HG03175 (cell line): ENCODE results near the gene SEC22A.

Source experiments
- ATAC-seq: cut with Tn5 transposase; IDR thresholded peaks from one replicate; pipeline ENCODE4 v1.9.1; 2021; ENCODE audit warnings: mild to moderate bottlenecking, moderate library complexity; ENCODE audit not compliant: unreplicated experiment

Gene SEC22A

DNA sequence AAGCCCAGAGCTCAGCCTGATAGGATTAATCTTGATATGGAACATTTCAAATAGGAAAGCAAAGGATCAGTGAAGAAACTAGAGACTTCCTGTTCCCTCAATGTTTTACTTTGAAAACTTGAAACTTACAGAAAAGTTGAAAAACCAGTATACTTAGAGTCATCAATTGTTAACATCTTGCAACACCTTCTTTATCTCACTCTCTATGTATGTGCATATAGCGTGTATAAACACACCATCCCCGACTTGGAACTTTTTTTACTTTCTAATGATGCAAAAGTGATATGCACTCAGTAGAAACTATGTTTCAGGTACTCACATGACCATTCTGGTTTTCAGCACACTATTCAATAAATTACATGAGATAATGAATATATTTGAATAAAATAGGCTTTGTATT lies 60.5 kb downstream of the SEC22A start:
- ATAC-seq: no peak

DNA sequence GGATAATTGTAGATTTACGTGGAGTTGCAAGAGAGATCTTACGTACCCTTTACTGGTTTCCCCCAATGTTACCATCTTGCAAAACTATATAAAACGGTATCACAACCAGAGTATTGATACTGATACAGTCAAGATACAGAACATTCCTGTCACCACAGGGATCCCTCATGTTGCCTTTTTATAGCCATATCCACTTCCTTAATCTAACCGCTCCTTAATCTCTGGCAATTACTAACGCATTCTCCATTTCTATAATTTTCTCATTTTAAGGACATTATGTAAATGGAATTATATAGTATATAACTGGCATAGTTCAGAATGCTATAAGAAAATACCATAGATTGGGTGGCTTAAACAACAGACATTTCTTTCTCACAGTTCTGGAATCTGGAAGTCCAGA lies 61.1 kb downstream of the SEC22A start:
- ATAC-seq: no peak

DNA sequence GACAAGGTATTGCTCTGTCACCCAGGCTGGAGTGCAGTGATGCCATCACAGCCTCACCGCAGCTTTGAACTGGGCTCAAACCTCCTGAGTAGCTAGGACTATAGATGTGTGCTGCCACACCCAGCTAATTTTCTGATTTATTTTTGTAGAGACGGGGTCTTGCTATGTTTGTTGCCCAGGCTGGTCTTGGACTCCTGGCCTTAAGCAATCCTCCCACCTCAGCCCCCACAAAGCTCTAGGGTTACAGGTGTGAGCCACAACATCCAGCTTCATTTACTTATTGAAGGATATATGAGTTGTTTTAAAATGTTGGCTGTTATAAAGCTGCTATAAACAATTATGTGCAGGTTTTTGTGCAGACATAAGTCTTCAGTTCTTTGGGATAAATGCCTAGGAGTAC lies 62.2 kb downstream of the SEC22A start:
- ATAC-seq: no peak

- no peak for ATAC-seq
Observed at GRCh38 chr3:123267821-123268220, 66.1 kb downstream of the SEC22A start.

DNA sequence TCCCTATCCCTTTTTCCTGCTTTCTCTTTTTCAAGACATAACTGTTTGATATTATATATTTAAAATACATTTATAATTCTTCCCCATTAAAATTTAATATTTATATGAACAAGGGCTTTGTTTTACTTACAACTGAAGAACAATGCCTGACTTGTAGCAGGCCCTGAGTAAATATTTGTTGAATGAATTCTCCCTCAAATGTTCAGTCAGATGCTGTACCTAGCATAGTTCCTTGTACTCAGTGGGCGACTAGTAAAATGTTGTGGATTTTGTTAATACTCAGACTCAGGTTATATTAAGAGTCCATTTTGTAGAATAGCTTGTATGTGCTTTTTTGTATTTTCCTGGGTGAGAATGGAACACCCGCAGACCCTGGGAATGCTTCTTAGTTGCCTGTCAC lies 69.1 kb downstream of the SEC22A start:
- ATAC-seq: no peak

DNA sequence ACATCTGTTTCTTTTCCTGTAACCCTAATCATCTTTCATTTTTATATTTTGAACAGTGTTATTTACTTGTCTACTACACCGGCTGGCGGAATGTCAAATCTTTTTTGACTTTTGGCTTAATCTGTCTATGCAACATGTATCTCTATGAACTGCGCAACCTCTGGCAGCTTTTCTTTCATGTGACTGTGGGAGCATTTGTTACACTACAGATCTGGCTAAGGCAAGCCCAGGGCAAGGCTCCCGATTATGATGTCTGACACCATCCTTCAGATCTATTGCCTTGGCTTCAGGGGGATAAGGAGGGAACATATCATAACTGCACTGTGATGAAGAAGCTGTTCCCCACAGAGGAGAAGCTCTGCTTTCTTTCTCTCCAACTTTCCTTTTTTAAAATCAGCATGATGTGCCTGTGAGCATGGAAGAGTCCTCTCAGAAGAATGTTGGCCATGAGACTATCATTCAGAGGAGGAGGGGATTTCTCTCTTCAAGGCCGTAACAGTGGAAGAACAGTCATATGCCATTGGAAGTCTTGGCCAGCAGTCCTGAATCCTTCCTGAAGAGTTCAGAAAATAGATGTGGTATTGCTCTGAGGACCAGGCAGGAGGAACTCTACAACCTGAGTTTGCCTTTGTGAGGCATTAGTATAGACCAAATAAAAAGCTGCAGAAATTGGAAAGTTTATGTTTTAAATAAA lies 69.9 kb downstream of the SEC22A start:
- no peak for ATAC-seq

DNA sequence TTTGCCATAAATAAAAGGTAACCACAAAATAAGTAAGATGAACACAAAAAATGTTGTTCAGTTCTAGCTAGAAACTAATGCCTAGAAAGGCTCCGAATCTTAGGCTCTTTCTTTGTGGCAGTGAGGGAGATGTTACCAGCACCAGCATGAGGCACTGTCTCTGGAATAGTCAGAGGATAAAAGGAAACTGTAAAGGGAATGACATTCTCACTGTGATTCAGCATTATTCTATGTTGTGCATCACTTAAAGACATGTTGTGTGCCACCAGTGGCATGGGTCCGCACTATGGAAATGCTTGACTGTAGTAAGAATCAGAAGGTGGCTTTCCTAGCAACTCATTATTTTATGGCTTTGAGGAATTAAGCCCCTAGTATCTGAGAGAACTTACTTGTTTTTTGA lies 70.8 kb downstream of the SEC22A start:
- ATAC-seq: no peak

- ATAC-seq: no peak
Observed at GRCh38 chr3:123275691-123276090, 73.9 kb downstream of the SEC22A start.

DNA sequence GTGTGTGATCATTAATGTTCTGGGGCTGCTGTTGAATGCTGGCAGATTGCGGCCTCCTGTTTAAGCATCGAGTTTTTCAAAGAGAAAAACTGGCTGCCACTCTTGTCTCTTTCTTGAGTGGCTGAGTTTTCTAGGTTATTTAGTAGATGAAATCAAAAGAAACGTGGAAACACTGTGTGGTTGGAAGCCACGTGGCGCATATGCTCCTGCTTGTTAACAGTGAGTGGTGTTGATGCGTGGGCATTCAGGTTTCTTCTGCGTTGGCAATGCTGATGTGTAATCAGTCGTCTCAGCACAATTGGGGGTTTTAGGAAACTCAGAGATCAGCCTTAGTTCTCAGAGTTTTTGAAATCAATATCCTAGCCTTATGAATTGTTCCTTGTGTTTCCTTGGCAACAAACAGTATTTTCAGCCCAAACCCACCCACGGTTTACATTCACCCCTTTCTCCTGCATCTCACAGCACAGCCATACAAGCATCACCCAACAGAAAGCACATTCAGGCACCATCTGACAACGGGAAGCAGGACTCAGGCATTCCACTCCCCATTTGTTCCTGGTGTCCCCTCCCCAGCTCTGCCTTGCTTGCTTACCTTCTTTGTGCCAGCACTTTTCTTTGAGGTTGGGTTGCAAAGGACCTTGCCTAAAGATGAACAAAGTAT lies 74.7 kb downstream of the SEC22A start:
- no peak for ATAC-seq

DNA sequence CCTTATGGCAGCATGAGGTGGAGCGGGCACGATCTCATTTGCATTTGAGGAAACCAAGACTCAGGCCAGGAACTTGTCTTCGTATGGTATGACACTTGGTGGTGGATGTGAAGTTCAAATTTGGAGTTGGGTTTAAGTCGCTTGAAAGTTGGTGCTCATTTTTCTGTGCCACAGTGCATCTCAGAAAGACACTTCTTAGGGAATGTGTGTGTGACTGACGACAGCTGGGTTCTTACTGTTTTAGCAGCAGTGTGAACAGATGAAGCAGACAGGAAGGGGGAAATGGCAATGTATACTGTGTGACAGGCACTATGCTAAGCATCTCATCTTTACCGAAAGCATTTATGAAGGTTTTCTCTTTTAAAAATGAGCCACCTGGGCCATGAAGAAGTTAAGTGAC lies 75.4 kb downstream of the SEC22A start:
- ATAC-seq: no peak

DNA sequence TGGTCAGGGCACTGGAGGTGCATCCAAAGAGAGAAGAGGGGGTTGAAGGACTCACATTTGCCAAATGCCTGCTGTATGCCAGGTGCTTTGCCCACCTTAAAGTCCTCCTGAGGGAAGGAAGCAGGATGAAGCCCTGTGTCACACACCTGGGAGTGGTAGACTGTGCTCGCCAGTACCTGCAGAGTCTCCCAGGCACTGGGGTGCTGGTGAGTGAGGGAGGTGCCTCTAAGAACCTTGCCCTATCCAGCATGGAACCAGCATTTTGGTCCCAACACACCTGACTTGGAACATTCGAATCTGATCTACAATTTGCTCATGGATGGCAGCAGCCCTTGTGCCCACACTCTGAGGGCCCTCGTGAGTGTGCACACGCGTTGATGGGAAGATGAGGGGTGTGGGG lies 76.7 kb downstream of the SEC22A start:
- no peak for ATAC-seq

DNA sequence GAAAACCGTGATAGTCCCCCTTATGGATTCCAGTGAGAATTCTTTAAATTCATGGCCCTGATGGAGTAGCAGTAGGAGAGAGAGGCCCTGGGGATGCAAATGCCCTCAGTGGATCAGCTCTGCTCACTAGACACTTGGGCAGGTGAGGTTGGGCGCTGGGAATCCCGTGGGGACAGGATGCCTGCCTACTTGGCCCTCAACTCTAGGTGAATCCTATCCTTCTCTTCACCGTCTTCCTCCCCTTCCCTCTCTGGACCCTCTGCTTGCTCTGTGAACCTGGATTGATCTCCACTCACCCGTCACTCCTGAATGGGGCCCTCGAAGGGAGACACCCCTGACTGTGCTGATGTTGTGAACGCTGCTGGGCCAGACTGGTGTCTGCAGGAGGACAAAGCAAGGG lies 77.4 kb downstream of the SEC22A start:
- no peak for ATAC-seq

- no peak for ATAC-seq
Observed at GRCh38 chr3:123281406-123281805, 79.7 kb downstream of the SEC22A start.

DNA sequence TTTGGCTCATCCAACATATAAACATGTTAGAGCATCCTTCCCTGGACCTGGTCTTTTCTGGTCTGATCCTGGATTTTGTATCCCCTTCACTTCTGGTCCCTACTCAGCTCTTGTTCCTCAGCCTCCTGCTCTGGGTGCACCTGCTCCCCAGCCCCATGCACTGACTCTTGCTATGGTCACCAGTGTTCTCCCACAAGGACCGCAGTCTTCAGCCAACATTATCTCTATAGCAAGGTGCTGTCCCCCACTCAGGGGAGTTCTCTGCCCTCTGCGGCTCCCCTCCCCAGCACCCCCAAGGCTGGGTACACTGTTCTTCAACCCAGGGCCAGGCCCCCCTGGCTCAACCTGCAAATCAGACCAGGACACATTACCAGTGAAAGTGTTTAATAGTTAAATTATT lies 80.2 kb downstream of the SEC22A start:
- no peak for ATAC-seq

GRCh38 chr3:123282461-123282860 lies 80.7 kb downstream of the SEC22A start:
- no peak for ATAC-seq

DNA sequence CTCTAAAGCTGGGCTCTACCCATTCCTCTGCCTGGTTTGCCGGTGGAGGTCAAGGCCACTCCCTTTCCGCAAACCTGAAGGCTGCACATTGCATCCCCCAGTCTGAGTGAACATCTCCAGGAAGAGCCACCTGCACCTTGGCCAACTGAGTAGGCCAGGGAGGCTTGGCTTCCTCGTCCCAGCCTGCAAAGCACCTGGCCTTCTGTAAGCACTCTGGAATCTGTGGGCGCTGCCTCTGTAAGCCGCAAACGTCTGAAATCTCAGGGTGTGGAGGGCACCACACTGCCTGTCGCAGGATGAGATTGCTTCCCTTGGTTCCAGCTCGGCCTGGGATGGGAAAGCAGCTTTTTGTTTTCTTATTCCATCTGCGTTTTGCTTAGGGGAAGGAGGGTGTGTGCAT lies 81.3 kb downstream of the SEC22A start:
- no peak for ATAC-seq

DNA sequence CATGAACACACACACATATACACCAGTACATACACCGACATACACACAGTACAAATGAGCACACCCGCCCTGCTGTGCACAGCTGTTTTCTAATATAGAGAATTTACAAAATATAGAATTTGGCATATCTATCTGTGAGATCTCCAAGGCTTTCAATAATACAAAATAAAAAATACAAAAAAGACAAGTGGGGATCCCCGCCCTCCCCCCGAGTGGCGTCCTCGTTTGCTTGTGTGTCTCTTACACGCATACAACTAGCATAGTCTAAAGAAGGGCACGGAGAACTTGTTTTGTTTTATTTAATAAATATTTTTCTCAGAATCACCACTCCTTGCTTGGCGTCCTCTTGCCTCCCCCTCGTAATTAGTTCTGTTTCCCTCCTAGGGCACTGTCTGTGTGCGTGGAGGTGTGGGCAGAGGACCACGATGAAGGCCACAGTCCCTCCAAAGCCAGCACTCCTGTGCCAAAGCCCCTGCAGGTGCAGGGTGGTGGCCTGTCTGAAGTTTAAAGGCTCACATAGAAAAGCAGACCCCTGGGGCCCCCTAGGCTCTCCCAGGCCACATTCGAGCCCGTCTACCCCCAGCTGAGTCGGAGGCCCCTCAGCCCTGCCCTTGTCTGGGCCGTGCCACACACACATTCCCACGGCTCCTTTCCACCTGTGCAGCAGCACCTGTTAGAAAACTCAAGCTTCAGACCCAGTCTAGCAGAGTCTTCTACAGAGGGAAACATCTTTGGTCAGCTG lies 82.1 kb downstream of the SEC22A start:
- no peak for ATAC-seq

- ATAC-seq: no peak
Observed at GRCh38 chr3:123284399-123285010, 82.8 kb downstream of the SEC22A start.

DNA sequence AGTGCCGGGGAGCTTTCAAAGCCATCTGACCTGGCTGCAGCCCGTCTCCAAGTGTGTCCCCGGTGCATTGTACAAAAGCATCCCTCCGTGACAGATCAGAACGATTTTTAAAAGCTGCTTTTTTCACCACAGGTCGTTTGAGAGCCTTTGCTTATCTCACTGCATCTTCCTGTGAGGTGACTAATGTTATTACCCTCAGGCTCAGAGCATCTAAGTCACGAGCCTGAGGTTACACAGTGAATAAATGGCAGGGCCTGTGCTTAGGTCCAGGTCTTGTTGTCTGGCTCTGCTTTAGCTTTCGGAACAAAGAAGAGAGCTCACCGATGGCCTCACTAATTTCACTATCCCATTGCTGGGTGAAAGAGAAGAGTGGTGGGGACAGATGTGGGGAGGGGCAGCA lies 83.3 kb downstream of the SEC22A start:
- no peak for ATAC-seq

DNA sequence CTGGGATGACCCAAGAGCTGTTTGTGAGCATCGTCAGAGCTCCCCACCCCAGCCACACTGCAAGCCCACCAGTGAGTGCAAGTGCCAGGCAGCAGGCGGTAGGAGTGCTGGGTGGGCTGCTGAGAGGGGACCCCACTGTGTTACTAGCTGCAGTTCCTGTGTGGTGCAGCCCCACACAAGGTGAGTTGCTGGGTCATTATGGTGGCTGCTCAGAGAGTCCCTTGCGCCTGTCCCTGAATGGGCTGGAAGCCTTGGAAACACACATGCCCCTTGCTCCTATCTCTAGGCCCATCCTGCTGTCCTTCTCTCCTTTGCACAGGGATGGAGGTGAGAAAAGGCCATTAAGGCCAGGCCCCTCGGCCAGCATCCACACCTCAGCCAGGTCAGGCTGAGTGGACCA lies 83.7 kb downstream of the SEC22A start:
- no peak for ATAC-seq

DNA sequence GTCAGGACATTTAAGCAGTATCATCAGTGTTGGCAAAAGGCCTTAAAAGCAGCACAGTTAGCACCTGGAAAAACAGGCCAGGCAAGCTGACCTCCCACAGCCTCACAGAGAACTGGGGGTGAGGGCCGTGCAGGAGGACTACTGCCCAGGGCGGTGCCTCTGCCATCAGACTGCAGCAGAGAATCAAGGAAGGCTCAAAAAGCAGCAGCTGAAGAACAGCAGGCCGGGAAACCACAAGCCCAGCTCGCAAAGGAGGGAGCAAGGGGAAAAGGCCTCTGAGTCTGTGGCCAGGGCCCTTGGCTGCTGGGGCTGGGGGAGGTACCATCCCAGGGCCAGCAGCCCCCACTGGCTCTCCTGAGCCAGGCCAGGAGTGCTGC lies 84.2 kb downstream of the SEC22A start:
- no peak for ATAC-seq
